GM23338 (cell line): ENCODE data around the gene PARVG. TPM values are rescaled to one million over a fixed set of nuclear protein-coding genes. Genes with fewer than 3 reads are reported as not detected.

Experiments
- ATAC-seq: fragments of 200-7000 bp; cut with Tn5 transposase; 3 replicates; pipeline ENCODE4 v1.9.1; 2020
- DNase-seq: peaks from one replicate; pipeline ENCODE4 v3.0.0-alpha.2; 2015; ENCODE audit warnings: low spot score
- H2AFZ ChIP-seq: fragments of 200-600 bp; sonication (generic); 2 replicates; pipeline ENCODE4 v1.8.0; 2016; ENCODE audit warnings: antibody characterized with exemption, mild to moderate bottlenecking, moderate library complexity
- H3F3A ChIP-seq: fragments of 200-600 bp; sonication (generic); replicated peaks from 2 replicates; pipeline ENCODE4 v1.8.0; 2017; ENCODE audit warnings: antibody characterized with exemption, mixed run types, low read depth
- H3K27ac ChIP-seq: fragments of 200-600 bp; sonication (generic); 2 replicates; pipeline ENCODE4 v1.6.1; 2016; ENCODE audit warnings: low read depth
- H3K27me3 ChIP-seq: fragments of 200-600 bp; sonication (generic); 2 replicates; pipeline ENCODE4 v1.8.0; 2016; ENCODE audit warnings: mild to moderate bottlenecking, mixed run types, moderate library complexity; ENCODE audit not compliant: insufficient read depth
- H3K36me3 ChIP-seq: fragments of 200-600 bp; sonication (generic); 2 replicates; pipeline ENCODE4 v1.8.0; 2016; ENCODE audit warnings: mild to moderate bottlenecking; ENCODE audit not compliant: insufficient read depth
- H3K4me1 ChIP-seq: fragments of 200-600 bp; sonication (generic); 2 replicates; pipeline ENCODE4 v1.8.0; 2016; ENCODE audit warnings: mild to moderate bottlenecking, moderate library complexity; ENCODE audit not compliant: insufficient read depth
- H3K4me2 ChIP-seq: fragments of 200-600 bp; sonication (generic); 2 replicates; pipeline ENCODE4 v1.7.1; 2017; ENCODE audit warnings: mixed run types
- H3K4me3 ChIP-seq: fragments of 200-600 bp; sonication (generic); 2 replicates; pipeline ENCODE4 v1.6.1; 2016; ENCODE audit warnings: mixed run types
- H3K79me2 ChIP-seq: fragments of 200-600 bp; sonication (generic); replicated peaks from 2 replicates; pipeline ENCODE4 v1.8.0; 2017; ENCODE audit warnings: mild to moderate bottlenecking; ENCODE audit not compliant: insufficient read depth
- H3K9me2 ChIP-seq: fragments of 200-600 bp; sonication (generic); 2 replicates; pipeline ENCODE4 v1.8.0; 2017; ENCODE audit not compliant: insufficient read depth
- H4K20me1 ChIP-seq: fragments of 200-600 bp; sonication (generic); replicated peaks from 2 replicates; pipeline ENCODE4 v1.8.0; 2017; ENCODE audit warnings: mild to moderate bottlenecking; ENCODE audit not compliant: insufficient read depth
- H3K27ac Mint-ChIP-seq: 2 replicates; pipeline ENCODE4 v1.8.0; 2020; ENCODE audit warnings: inconsistent platforms, mild to moderate bottlenecking, moderate library complexity, mixed read lengths
- H3K27me3 Mint-ChIP-seq: 3 replicates; pipeline ENCODE4 v1.8.0; 2022; ENCODE audit warnings: low read depth, mild to moderate bottlenecking, moderate library complexity, mixed read lengths, inconsistent platforms; ENCODE audit not compliant: insufficient read depth, poor library complexity
- H3K36me3 Mint-ChIP-seq: 3 replicates; pipeline ENCODE4 v1.8.0; 2021; ENCODE audit warnings: low read depth, mild to moderate bottlenecking, inconsistent platforms, moderate library complexity, mixed read lengths
- H3K4me1 Mint-ChIP-seq: 3 replicates; pipeline ENCODE4 v1.8.0; 2020; ENCODE audit warnings: mild to moderate bottlenecking, inconsistent platforms, mixed read lengths
- H3K4me3 Mint-ChIP-seq: 3 replicates; pipeline ENCODE4 v1.8.0; 2021; ENCODE audit warnings: moderate library complexity, mild to moderate bottlenecking, inconsistent platforms, mixed read lengths
- H3K9me3 Mint-ChIP-seq: 3 replicates; pipeline ENCODE4 v1.8.0; 2020; ENCODE audit warnings: moderate library complexity, mild to moderate bottlenecking, inconsistent platforms, mixed read lengths
- CREB1 ChIP-seq: fragments of 250-450 bp; sonication (Bioruptor Pico); IDR thresholded peaks from 2 replicates; pipeline ENCODE4 v1.5.0; 2020; ENCODE audit warnings: low read depth, mild to moderate bottlenecking, moderate library complexity
- CTCF ChIP-seq, 2 experiments: fragments of 200-600 bp in 1 of 2; sonication (generic) in 1 of 2; conservative IDR thresholded peaks; 2 replicates each; pipeline versions ENCODE4 v1.5.1 to v1.6.1; 2016 to 2017; ENCODE audit warnings: antibody characterized with exemption in 2 of 2, low read depth in 2 of 2, mild to moderate bottlenecking in 2 of 2, moderate library complexity in 1 of 2
- ETS1 ChIP-seq: IDR thresholded peaks from 2 replicates; pipeline ENCODE4 v1.6.1; 2016; ENCODE audit warnings: antibody characterized with exemption
- EZH2 ChIP-seq: fragments of 200-600 bp; sonication (generic); IDR thresholded peaks from one replicate; pipeline ENCODE4 v1.8.0; 2017; ENCODE audit warnings: antibody characterized with exemption, mild to moderate bottlenecking, low read depth; ENCODE audit not compliant: unreplicated experiment
- EZH2phosphoT487 ChIP-seq: fragments of 200-600 bp; sonication (generic); IDR thresholded peaks from one replicate; pipeline ENCODE4 v1.8.1; 2018; ENCODE audit warnings: antibody characterized with exemption; ENCODE audit not compliant: unreplicated experiment
- JUNB ChIP-seq: IDR thresholded peaks from one replicate; pipeline ENCODE4 v1.6.1; 2016; ENCODE audit warnings: antibody characterized with exemption; ENCODE audit not compliant: unreplicated experiment
- NANOG ChIP-seq: IDR thresholded peaks from 2 replicates; pipeline ENCODE4 v1.6.1; 2016; ENCODE audit warnings: antibody characterized with exemption, borderline replicate concordance
- POLR2AphosphoS5 ChIP-seq: IDR thresholded peaks from 2 replicates; pipeline ENCODE4 v1.6.1; 2016; ENCODE audit warnings: antibody characterized with exemption, low read depth
- REST ChIP-seq: IDR thresholded peaks from one replicate; pipeline ENCODE4 v1.6.1; 2018; ENCODE audit warnings: antibody characterized with exemption; ENCODE audit not compliant: unreplicated experiment
- STAT1 ChIP-seq: IDR thresholded peaks from one replicate; pipeline ENCODE4 v1.6.1; 2016; ENCODE audit warnings: antibody characterized with exemption; ENCODE audit not compliant: unreplicated experiment
- ZNF114 ChIP-seq: fragments of 250-450 bp; sonication (Bioruptor Pico); IDR thresholded peaks from 2 replicates; pipeline ENCODE4 v1.5.0; 2020; ENCODE audit warnings: mild to moderate bottlenecking, moderate library complexity
- ZNF331 ChIP-seq: fragments of 250-450 bp; sonication (Bioruptor Pico); IDR thresholded peaks from 2 replicates; pipeline ENCODE4 v1.5.0; 2020; ENCODE audit warnings: low read depth, mild to moderate bottlenecking, moderate library complexity
- ZNF462 ChIP-seq: fragments of 250-450 bp; sonication (Bioruptor Pico); IDR thresholded peaks from 2 replicates; pipeline ENCODE4 v1.5.0; 2020; ENCODE audit warnings: mild to moderate bottlenecking, moderate library complexity
- polyA plus RNA-seq: library from polyadenylated mRNA; unstranded; fragments of >200 nt; fragmentation: Nextera tagmentation; extraction: Ambion mirVana; gene quantifications from 2 replicates; pipeline ENCODE4 v1.2.1, GENCODE V29; 2016
- total RNA-seq: library from RNA; depleted of rRNA; stranded (reverse); fragments of >200 nt; shearing (Covaris generic); gene quantifications from 2 replicates; pipeline ENCODE4 v1.2.3, GENCODE V29; 2014

Gene PARVG
- total and polyA plus RNA-seq, 2 experiments from 2014 or later, result 0.14 to 0.31 TPM

- H3K9me2 ChIP-seq, result no peaks in the 10 kb centered on the region; the same call in 1 of the 2 replicates
- no peaks in the 10 kb centered on the region for H3K79me2 ChIP-seq
- H3K36me3 ChIP-seq, result no peaks in the 10 kb centered on the region
- no peak overlapping the region for H3K4me2 ChIP-seq
- Mint-ChIP-seq H3K36me3 (no peaks in the 10 kb centered on the region; the same call in 2 of the 3 replicates), H3K4me1 (no peaks in the 10 kb centered on the region), H3K9me3 (peaks cover 7% of the 10 kb centered on the region; the same call in 2 of the 3 replicates), H3K4me3 (no peak overlapping the region), H3K27ac (no peak overlapping the region), H3K27me3 (peaks cover 11% of the 10 kb centered on the region)
- TF ChIP-seq NANOG, result no peak
- no peak for TF ChIP-seq POLR2AphosphoS5
- no peak for TF ChIP-seq CREB1 (CRISPR knock-in tag)
- TF ChIP-seq ZNF331, result no peak
- TF ChIP-seq CTCF (conservative IDR thresholded peaks at IDR 0.05; ENCODE audit: low read depth in 2 of 2), result no peak
- TF ChIP-seq JUNB, result no peak
- no peak for TF ChIP-seq ETS1
- no peak for TF ChIP-seq ZNF114 (CRISPR knock-in tag)
- TF ChIP-seq REST, result no peak
- TF ChIP-seq EZH2phosphoT487, result no peak
- no peak for TF ChIP-seq STAT1
- no peak for TF ChIP-seq EZH2
- TF ChIP-seq ZNF462 (CRISPR knock-in tag), result no peak
- H3K27me3 ChIP-seq, result no peaks in the 10 kb centered on the region
- H2AFZ ChIP-seq, result no peak overlapping the region
- H3K4me1 ChIP-seq, result no peaks in the 10 kb centered on the region
- no peak overlapping the region for H3K27ac ChIP-seq
- no peaks in the 10 kb centered on the region for H4K20me1 ChIP-seq
- H3F3A ChIP-seq, result no peaks in the 10 kb centered on the region
- DNase-seq, result no peak
- no peak for ATAC-seq
- no peak overlapping the region for H3K4me3 ChIP-seq
These were observed 37.3 kb downstream of the PARVG start for GRCh38 chr22:44218071-44218470.
